ENCODE data around the gene TTC28.
"Not testable (repeated sequence)": the region's sequence is repeated elsewhere in the genome, so short reads cannot be mapped to it uniquely, and the experiment has no call there.

The TTC28 gene

GRCh38 chr22:28507896-28508295, 171.7 kb downstream of the TTC28 start:
- H3K27ac ChIP-seq (ENCODE audit: low read length) = no peak overlapping the region
- no peaks in the 10 kb centered on the region for H3K4me1 ChIP-seq (ENCODE audit: control insufficient read depth in 1 of 2, insufficient read depth in 2 of 2, low read length in 2 of 2)
- no peaks in the 10 kb centered on the region for H3K27me3 ChIP-seq (ENCODE audit: low read depth, low read length)
- H3K4me3 ChIP-seq (ENCODE audit: low read depth in 1 of 2, low read length in 2 of 2) = no peak overlapping the region
- H3K9me3 ChIP-seq (ENCODE audit: control insufficient read depth in 1 of 2, low read length in 2 of 2) = peaks cover 0 to 4% of the 10 kb centered on the region in 2 donors
- no peaks in the 10 kb centered on the region for H3K36me3 ChIP-seq (ENCODE audit: control insufficient read depth in 1 of 2, insufficient read depth in 2 of 2, low read length in 2 of 2)

GRCh38 chr22:28506150-28506535, 173.5 kb downstream of the TTC28 start:
- Histone ChIP-seq H3K4me1 (ENCODE audit: control insufficient read depth in 1 of 2, insufficient read depth in 2 of 2, low read length in 2 of 2) (no peaks in the 10 kb centered on the region), H3K9me3 (ENCODE audit: control insufficient read depth in 1 of 2, low read length in 2 of 2) (peaks cover 0 to 4% of the 10 kb centered on the region in 2 donors), H3K27me3 (ENCODE audit: low read depth, low read length) (no peaks in the 10 kb centered on the region), H3K27ac (ENCODE audit: low read length) (no peak overlapping the region), H3K36me3 (ENCODE audit: control insufficient read depth in 1 of 2, insufficient read depth in 2 of 2, low read length in 2 of 2) (no peaks in the 10 kb centered on the region), H3K4me3 (ENCODE audit: low read depth in 1 of 2, low read length in 2 of 2) (no peak overlapping the region)

GRCh38 chr22:28505416-28506149, 174.1 kb downstream of the TTC28 start:
- H3K27me3 ChIP-seq (ENCODE audit: low read depth, low read length) = no peaks in the 10 kb centered on the region
- no peaks in the 10 kb centered on the region for H3K36me3 ChIP-seq (ENCODE audit: control insufficient read depth in 1 of 2, insufficient read depth in 2 of 2, low read length in 2 of 2)
- no peak overlapping the region for H3K27ac ChIP-seq (ENCODE audit: low read length)
- H3K9me3 ChIP-seq (ENCODE audit: control insufficient read depth in 1 of 2, low read length in 2 of 2) = peaks cover 0 to 4% of the 10 kb centered on the region in 2 donors
- no peaks in the 10 kb centered on the region for H3K4me1 ChIP-seq (ENCODE audit: control insufficient read depth in 1 of 2, insufficient read depth in 2 of 2, low read length in 2 of 2)
- no peak overlapping the region for H3K4me3 ChIP-seq (ENCODE audit: low read depth in 1 of 2, low read length in 2 of 2)

GRCh38 chr22:28500006-28500405, 179.6 kb downstream of the TTC28 start:
- H3K27me3 ChIP-seq (ENCODE audit: low read depth, low read length) = no peaks in the 10 kb centered on the region
- no peaks in the 10 kb centered on the region for H3K36me3 ChIP-seq (ENCODE audit: control insufficient read depth in 1 of 2, insufficient read depth in 2 of 2, low read length in 2 of 2)
- no peak overlapping the region for H3K27ac ChIP-seq (ENCODE audit: low read length)
- H3K4me3 ChIP-seq (ENCODE audit: low read depth in 1 of 2, low read length in 2 of 2) = no peak overlapping the region
- H3K9me3 ChIP-seq (ENCODE audit: control insufficient read depth in 1 of 2, low read length in 2 of 2) = no peaks in the 10 kb centered on the region
- no peaks in the 10 kb centered on the region for H3K4me1 ChIP-seq (ENCODE audit: control insufficient read depth in 1 of 2, insufficient read depth in 2 of 2, low read length in 2 of 2)

GRCh38 chr22:28498044-28498443, 181.6 kb downstream of the TTC28 start:
- H3K36me3 ChIP-seq (ENCODE audit: control insufficient read depth in 1 of 2, insufficient read depth in 2 of 2, low read length in 2 of 2) = no peaks in the 10 kb centered on the region
- no peaks in the 10 kb centered on the region for H3K9me3 ChIP-seq (ENCODE audit: control insufficient read depth in 1 of 2, low read length in 2 of 2)
- no peaks in the 10 kb centered on the region for H3K4me1 ChIP-seq (ENCODE audit: control insufficient read depth in 1 of 2, insufficient read depth in 2 of 2, low read length in 2 of 2)
- H3K27ac ChIP-seq (ENCODE audit: low read length) = no peak overlapping the region
- H3K4me3 ChIP-seq (ENCODE audit: low read depth in 1 of 2, low read length in 2 of 2) = no peak overlapping the region
- no peaks in the 10 kb centered on the region for H3K27me3 ChIP-seq (ENCODE audit: low read depth, low read length)

- H3K9me3 ChIP-seq (ENCODE audit: control insufficient read depth in 1 of 2, low read length in 2 of 2) = no peaks in the 10 kb centered on the region
- no peak overlapping the region for H3K4me3 ChIP-seq (ENCODE audit: low read depth in 1 of 2, low read length in 2 of 2)
- no peak overlapping the region for H3K27ac ChIP-seq (ENCODE audit: low read length)
- no peaks in the 10 kb centered on the region for H3K4me1 ChIP-seq (ENCODE audit: control insufficient read depth in 1 of 2, insufficient read depth in 2 of 2, low read length in 2 of 2)
- H3K27me3 ChIP-seq (ENCODE audit: low read depth, low read length) = no peaks in the 10 kb centered on the region
- H3K36me3 ChIP-seq (ENCODE audit: control insufficient read depth in 1 of 2, insufficient read depth in 2 of 2, low read length in 2 of 2) = no peaks in the 10 kb centered on the region
Observed at GRCh38 chr22:28497188-28497587, 182.5 kb downstream of the TTC28 start.

GRCh38 chr22:28491289-28491688, 188.4 kb downstream of the TTC28 start:
- H3K9me3 ChIP-seq (ENCODE audit: control insufficient read depth in 1 of 2, low read length in 2 of 2); H3K4me1 ChIP-seq (ENCODE audit: control insufficient read depth in 1 of 2, insufficient read depth in 2 of 2, low read length in 2 of 2); H3K36me3 ChIP-seq (ENCODE audit: control insufficient read depth in 1 of 2, insufficient read depth in 2 of 2, low read length in 2 of 2); H3K27me3 ChIP-seq (ENCODE audit: low read depth, low read length); H3K4me3 ChIP-seq (ENCODE audit: low read depth in 1 of 2, low read length in 2 of 2); H3K27ac ChIP-seq (ENCODE audit: low read length): not testable (repeated sequence)

- H3K27me3 ChIP-seq (ENCODE audit: low read depth, low read length) = no peaks in the 10 kb centered on the region
- no peaks in the 10 kb centered on the region for H3K9me3 ChIP-seq (ENCODE audit: control insufficient read depth in 1 of 2, low read length in 2 of 2)
- no peaks in the 10 kb centered on the region for H3K36me3 ChIP-seq (ENCODE audit: control insufficient read depth in 1 of 2, insufficient read depth in 2 of 2, low read length in 2 of 2)
- no peak overlapping the region for H3K4me3 ChIP-seq (ENCODE audit: low read depth in 1 of 2, low read length in 2 of 2)
- H3K4me1 ChIP-seq (ENCODE audit: control insufficient read depth in 1 of 2, insufficient read depth in 2 of 2, low read length in 2 of 2) = no peaks in the 10 kb centered on the region
- H3K27ac ChIP-seq (ENCODE audit: low read length) = no peak overlapping the region
Observed at GRCh38 chr22:28488825-28489224, 190.8 kb downstream of the TTC28 start.

- no peaks in the 10 kb centered on the region for H3K27me3 ChIP-seq (ENCODE audit: low read depth, low read length)
- peaks cover 0 to 4% of the 10 kb centered on the region in 2 donors for H3K4me1 ChIP-seq (ENCODE audit: control insufficient read depth in 1 of 2, insufficient read depth in 2 of 2, low read length in 2 of 2)
- H3K4me3 ChIP-seq (ENCODE audit: low read depth in 1 of 2, low read length in 2 of 2) = no peak overlapping the region
- no peaks in the 10 kb centered on the region for H3K36me3 ChIP-seq (ENCODE audit: control insufficient read depth in 1 of 2, insufficient read depth in 2 of 2, low read length in 2 of 2)
- H3K9me3 ChIP-seq (ENCODE audit: control insufficient read depth in 1 of 2, low read length in 2 of 2) = no peaks in the 10 kb centered on the region
- H3K27ac ChIP-seq (ENCODE audit: low read length) = no peak overlapping the region
Observed at GRCh38 chr22:28484662-28485061, 195.0 kb downstream of the TTC28 start.

- H3K4me3 ChIP-seq (ENCODE audit: low read depth in 1 of 2, low read length in 2 of 2) = no peak overlapping the region
- no peak overlapping the region for H3K27ac ChIP-seq (ENCODE audit: low read length)
- H3K4me1 ChIP-seq (ENCODE audit: control insufficient read depth in 1 of 2, insufficient read depth in 2 of 2, low read length in 2 of 2) = peaks cover 0 to 4% of the 10 kb centered on the region in 2 donors
- H3K9me3 ChIP-seq (ENCODE audit: control insufficient read depth in 1 of 2, low read length in 2 of 2) = no peaks in the 10 kb centered on the region
- H3K36me3 ChIP-seq (ENCODE audit: control insufficient read depth in 1 of 2, insufficient read depth in 2 of 2, low read length in 2 of 2) = no peaks in the 10 kb centered on the region
- no peaks in the 10 kb centered on the region for H3K27me3 ChIP-seq (ENCODE audit: low read depth, low read length)
Observed at GRCh38 chr22:28481725-28482124, 197.9 kb downstream of the TTC28 start.

- H3K27ac ChIP-seq (ENCODE audit: low read length) = no peak overlapping the region
- no peaks in the 10 kb centered on the region for H3K9me3 ChIP-seq (ENCODE audit: control insufficient read depth in 1 of 2, low read length in 2 of 2)
Observed at GRCh38 chr22:28480000-28480715, 199.5 kb downstream of the TTC28 start.

More at GRCh38 chr22:28480000-28480715, 199.5 kb downstream of the TTC28 start:
- Histone ChIP-seq H3K4me3 (ENCODE audit: low read depth in 1 of 2, low read length in 2 of 2) (no peak overlapping the region), H3K36me3 (ENCODE audit: control insufficient read depth in 1 of 2, insufficient read depth in 2 of 2, low read length in 2 of 2) (no peaks in the 10 kb centered on the region), H3K4me1 (ENCODE audit: control insufficient read depth in 1 of 2, insufficient read depth in 2 of 2, low read length in 2 of 2) (peaks cover 0 to 4% of the 10 kb centered on the region in 2 donors), H3K27me3 (ENCODE audit: low read depth, low read length) (no peaks in the 10 kb centered on the region)

Measured in muscle layer of duodenum (tissue), 2 donors.